Sigmoid colon (tissue), 7 donors: ENCODE data around the gene USHBP1. TPM values are rescaled to one million over a fixed set of nuclear protein-coding genes. Genes with fewer than 3 reads are reported as not detected.
A peak's percentile ranks its signal among the peaks of the same experiment; 100 is the strongest.

Source experiments
- DNase-seq: peaks from one replicate; pipeline ENCODE4 v3.0.0-alpha.2; 2019
- H3K27ac ChIP-seq, 4 donors: fragments of 200-600 bp; sonication (generic); one replicate each; pipeline ENCODE4 v1.5.1; 2016 to 2019; ENCODE audit warnings: mild to moderate bottlenecking in 1 of 4
- H3K27me3 ChIP-seq, 3 donors: fragments of 200-600 bp; sonication (generic); one replicate each; pipeline ENCODE4 v1.5.1; 2019; ENCODE audit warnings: mild to moderate bottlenecking in 1 of 3
- H3K36me3 ChIP-seq, 4 donors: fragments of 200-600 bp; sonication (generic); one replicate each; pipeline ENCODE4 v1.5.1; 2016 to 2019
- H3K4me1 ChIP-seq, 4 donors: fragments of 200-600 bp; sonication (generic); one replicate each; pipeline ENCODE4 v1.5.1; 2017 to 2019
- H3K4me3 ChIP-seq, 4 donors: fragments of 200-600 bp; sonication (generic); one replicate each; pipeline ENCODE4 v1.5.1; 2017 to 2019; ENCODE audit warnings: mild to moderate bottlenecking in 2 of 4, moderate library complexity in 1 of 4
- H3K9me3 ChIP-seq, 4 donors: fragments of 200-600 bp in 3 of 4; sonication (generic) in 3 of 4; one replicate each; pipeline versions ENCODE4 v1.5.1 to v1.6.1; 2013 to 2019
- EP300 ChIP-seq, 4 donors: sonication (generic); formaldehyde crosslinking; IDR thresholded peaks; one replicate each; pipeline ENCODE4 v1.6.1; 2017; ENCODE audit warnings: antibody characterized with exemption in 4 of 4
- POLR2A ChIP-seq, 2 donors: fragments of 450-650 bp; IDR thresholded peaks; one replicate each; pipeline ENCODE4 v1.6.1; 2016; ENCODE audit warnings: antibody characterized with exemption in 2 of 2, mild to moderate bottlenecking in 2 of 2, moderate library complexity in 2 of 2
- POLR2AphosphoS5 ChIP-seq, 4 donors: sonication (generic); formaldehyde crosslinking; IDR thresholded peaks; one replicate each; pipeline ENCODE4 v1.6.1; 2017; ENCODE audit warnings: antibody characterized with exemption in 4 of 4
- WGBS, 2 donors: extraction: QIAGEN DNeasy Blood & Tissue Kit; methylation state at CpG; one replicate each; pipeline ENCODE4 v1.1.7; 2013; 5-methylcytosine and 5-hydroxymethylcytosine counted together
- intact Hi-C: fragments of 100-400 bp; cut with DNase I; formaldehyde crosslinking; loops from one replicate; pipeline ENCODE4 v1.15.1; 2023
- polyA plus RNA-seq, 3 donors: library from polyadenylated mRNA; stranded (reverse); fragments of 200-250 nt; gene quantifications; one replicate each; pipeline ENCODE4 v1.2.3, GENCODE V29; 2013
- total RNA-seq, 4 donors: library from RNA; depleted of rRNA; stranded (reverse); fragments of >200 nt; gene quantifications; one replicate each; pipeline ENCODE4 v1.1.0, GENCODE V29; 2016
- TF ChIP-seq, protein P1 (sequence below), 4 experiments: fragments of 450-650 bp in 3 of 4; fragments of 200-600 bp in 1 of 4; IDR thresholded peaks; one replicate each; pipeline ENCODE4 v1.5.1; 2016 to 2019; ENCODE audit warnings: antibody characterized with exemption in 4 of 4, mild to moderate bottlenecking in 3 of 4, moderate library complexity in 2 of 4
- donor health status: healthy with polysubstance abuse.
- donor health status: Bipolar disorder and iron deficiency.
- donor health status: healthy.

Gene USHBP1
- total and polyA plus RNA-seq, 7 donors = 0.23 to 18.6 (median 2.1) TPM

DNA sequence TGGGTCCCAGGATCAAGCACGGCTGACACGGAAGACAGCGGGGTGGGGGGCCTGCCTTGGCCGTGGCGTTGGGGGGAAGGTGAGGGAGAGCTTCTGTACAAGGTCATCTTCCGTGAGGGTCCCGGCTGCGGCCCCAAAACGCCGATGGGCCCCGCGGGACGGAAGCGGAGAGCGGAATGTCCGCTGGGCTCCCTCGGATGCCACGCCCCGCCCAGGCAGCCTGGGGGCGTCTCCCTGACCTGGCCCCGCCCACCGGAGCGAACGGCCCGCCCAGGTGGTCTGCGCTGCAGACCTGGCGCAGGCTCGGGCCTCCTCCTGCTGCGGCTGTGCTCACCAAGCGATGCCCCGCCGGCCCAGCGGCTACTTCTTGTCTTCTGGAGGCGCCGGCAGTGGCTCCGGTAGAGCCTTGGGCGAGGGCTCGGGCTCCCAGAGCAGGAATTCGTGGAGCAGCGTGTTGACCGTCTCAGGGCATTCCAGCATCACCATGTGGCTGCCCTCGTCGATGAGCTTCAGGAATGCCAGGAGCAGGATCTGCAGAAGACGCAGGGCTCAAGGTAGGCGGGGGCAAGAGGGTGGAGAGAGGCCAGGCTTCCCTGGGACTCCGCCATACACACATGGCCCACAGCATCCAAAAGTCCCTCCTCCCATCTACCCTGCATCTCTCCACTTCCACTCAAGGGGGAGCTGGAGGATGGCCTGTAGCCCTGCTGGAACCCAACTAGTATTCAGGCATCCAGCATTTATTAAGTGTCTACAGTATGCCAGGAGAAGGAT is 27.9 kb upstream of the USHBP1 start:
- H3K4me1 ChIP-seq = peaks cover 0 to 20% (median 14%) of the 10 kb centered on the region in 4 donors
- H3K9me3 ChIP-seq = no peaks in the 10 kb centered on the region
- peak; percentile 87 for DNase-seq
- intact Hi-C loops = loop anchor here (5.0 kb wide), 1 partner anchor 95 kb away; no protein-coding TSS in a partner anchor
- H3K36me3 ChIP-seq = peaks cover 0 to 16% (median 3%) of the 10 kb centered on the region in 4 donors
- no peaks in the 10 kb centered on the region for H3K27me3 ChIP-seq
- TF ChIP-seq, protein P1, sequence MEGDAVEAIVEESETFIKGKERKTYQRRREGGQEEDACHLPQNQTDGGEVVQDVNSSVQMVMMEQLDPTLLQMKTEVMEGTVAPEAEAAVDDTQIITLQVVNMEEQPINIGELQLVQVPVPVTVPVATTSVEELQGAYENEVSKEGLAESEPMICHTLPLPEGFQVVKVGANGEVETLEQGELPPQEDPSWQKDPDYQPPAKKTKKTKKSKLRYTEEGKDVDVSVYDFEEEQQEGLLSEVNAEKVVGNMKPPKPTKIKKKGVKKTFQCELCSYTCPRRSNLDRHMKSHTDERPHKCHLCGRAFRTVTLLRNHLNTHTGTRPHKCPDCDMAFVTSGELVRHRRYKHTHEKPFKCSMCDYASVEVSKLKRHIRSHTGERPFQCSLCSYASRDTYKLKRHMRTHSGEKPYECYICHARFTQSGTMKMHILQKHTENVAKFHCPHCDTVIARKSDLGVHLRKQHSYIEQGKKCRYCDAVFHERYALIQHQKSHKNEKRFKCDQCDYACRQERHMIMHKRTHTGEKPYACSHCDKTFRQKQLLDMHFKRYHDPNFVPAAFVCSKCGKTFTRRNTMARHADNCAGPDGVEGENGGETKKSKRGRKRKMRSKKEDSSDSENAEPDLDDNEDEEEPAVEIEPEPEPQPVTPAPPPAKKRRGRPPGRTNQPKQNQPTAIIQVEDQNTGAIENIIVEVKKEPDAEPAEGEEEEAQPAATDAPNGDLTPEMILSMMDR (IDR thresholded peaks at IDR 0.05) = peak; percentile 44 to 70 (median 54)
- no peak for TF ChIP-seq POLR2AphosphoS5 (IDR thresholded peaks at IDR 0.05)
- peak overlapping the region; percentile 23 to 55 (median 42) for H3K4me3 ChIP-seq
- H3K27ac ChIP-seq = peak overlapping the region; percentile 67 to 82 (median 75)
- 0 to 2% methylated on average over 46 of the region's 46 CpGs for WGBS, 2 donors

DNA sequence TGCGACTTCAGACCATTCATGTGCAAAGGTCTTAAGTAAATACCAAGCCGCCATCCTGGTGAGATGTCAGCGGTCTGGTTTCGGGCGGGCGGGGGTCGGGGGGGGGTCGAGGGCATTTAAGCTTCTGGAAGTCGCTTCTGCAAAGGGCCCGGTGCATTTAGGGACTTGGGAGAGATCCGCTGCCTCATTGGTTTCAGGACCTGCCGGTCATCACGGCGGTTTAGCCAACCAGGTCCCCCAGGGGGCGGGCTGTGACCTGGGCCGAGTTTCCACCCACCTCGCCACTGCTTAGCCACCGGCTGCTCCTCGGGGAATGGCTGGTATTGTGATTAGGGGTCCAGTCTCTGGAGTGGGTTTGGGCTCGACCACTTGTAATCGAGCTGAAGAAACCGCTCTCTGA is 24.9 kb upstream of the USHBP1 start:
- Histone ChIP-seq H3K36me3 (peaks cover 0 to 5% (median 2%) of the 10 kb centered on the region in 4 donors), H3K4me3 (peak overlapping the region in 1 of 4 donors; percentile 15), H3K4me1 (peaks cover 0 to 20% (median 14%) of the 10 kb centered on the region in 4 donors), H3K27ac (no peak overlapping the region), H3K9me3 (no peaks in the 10 kb centered on the region), H3K27me3 (no peaks in the 10 kb centered on the region)
- intact Hi-C loops = no loop called here
- TF ChIP-seq POLR2A (IDR thresholded peaks at IDR 0.05) = no peak
- TF ChIP-seq, protein P1 (IDR thresholded peaks at IDR 0.05) = no peak
- no peak for TF ChIP-seq POLR2AphosphoS5 (IDR thresholded peaks at IDR 0.05)
- DNase-seq = peak; percentile 77
- 13 to 14% methylated on average over 22 of the region's 22 CpGs for WGBS, 2 donors

DNA sequence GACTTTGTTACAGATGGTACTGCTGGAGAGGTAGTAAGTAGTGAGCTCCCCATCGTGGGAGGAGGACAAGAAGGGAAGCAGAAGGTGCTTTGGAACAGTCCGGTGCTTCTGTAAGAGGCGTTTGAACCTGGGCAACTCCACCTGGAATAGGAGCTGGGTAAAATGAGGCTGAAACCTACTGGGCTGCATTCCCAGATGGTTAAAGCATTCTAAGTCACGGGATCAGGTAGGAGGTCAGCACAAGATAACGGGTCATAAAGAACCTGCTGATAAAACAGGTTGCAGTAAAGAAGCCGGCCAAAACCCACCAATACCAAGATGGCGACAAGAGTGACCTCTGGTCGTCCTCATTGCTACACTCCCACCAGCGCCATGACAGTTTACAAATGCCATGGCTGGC is 22.2 kb upstream of the USHBP1 start:
- intact Hi-C loops = no loop called here
- H3K4me1 ChIP-seq = peaks cover 0 to 19% (median 15%) of the 10 kb centered on the region in 4 donors
- TF ChIP-seq, protein P1 (IDR thresholded peaks at IDR 0.05) = no peak
- TF ChIP-seq EP300 (IDR thresholded peaks at IDR 0.05) = no peak
- TF ChIP-seq POLR2A (IDR thresholded peaks at IDR 0.05) = no peak
- TF ChIP-seq POLR2AphosphoS5 (IDR thresholded peaks at IDR 0.05) = no peak
- H3K4me3 ChIP-seq = no peak overlapping the region
- no peak for DNase-seq
- peaks cover 7 to 8% (median 7%) of the 10 kb centered on the region in 3 donors for H3K27me3 ChIP-seq
- 59 to 84% methylated on average over 9 of the region's 9 CpGs for WGBS, 2 donors
- H3K27ac ChIP-seq = no peak overlapping the region
- H3K9me3 ChIP-seq = no peaks in the 10 kb centered on the region
- no peaks in the 10 kb centered on the region for H3K36me3 ChIP-seq

DNA sequence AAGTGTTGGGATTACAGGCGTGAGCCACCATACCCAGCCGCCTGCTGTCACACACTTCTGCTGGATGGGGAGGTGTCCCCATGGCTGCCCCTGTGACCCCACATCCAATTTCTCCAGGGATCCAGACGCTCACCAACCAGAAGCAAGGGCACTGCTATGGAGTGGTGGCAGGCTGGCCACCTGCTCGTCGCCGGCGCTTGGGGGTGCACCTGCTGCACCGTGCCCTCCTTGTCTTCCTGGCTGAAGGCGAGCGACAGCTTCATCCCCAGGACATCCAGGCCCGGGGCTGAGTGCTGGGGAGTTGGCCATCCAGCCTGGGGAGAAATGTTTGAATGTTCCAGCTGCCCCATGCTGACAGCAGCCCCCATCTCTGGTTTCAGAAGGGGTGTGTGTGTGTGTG is 21.7 kb upstream of the USHBP1 start:
- Histone ChIP-seq H3K9me3 (no peaks in the 10 kb centered on the region), H3K36me3 (no peaks in the 10 kb centered on the region), H3K27ac (no peak overlapping the region), H3K27me3 (peaks cover 11 to 13% (median 12%) of the 10 kb centered on the region in 3 donors), H3K4me1 (peaks cover 0 to 24% (median 20%) of the 10 kb centered on the region in 4 donors), H3K4me3 (no peak overlapping the region)
- WGBS, 2 donors = 93% methylated on average over 11 of the region's 11 CpGs
- DNase-seq = no peak
- TF ChIP-seq POLR2A (IDR thresholded peaks at IDR 0.05) (no peak), EP300 (IDR thresholded peaks at IDR 0.05) (no peak), POLR2AphosphoS5 (IDR thresholded peaks at IDR 0.05) (no peak)
- TF ChIP-seq, protein P1 (IDR thresholded peaks at IDR 0.05) = no peak
- intact Hi-C loops = no loop called here
